Natural killer cell (primary cell): ENCODE data around the gene OR13D1. TPM values are rescaled to one million over a fixed set of nuclear protein-coding genes. Genes with fewer than 3 reads are reported as not detected.
A peak's percentile ranks its signal among the peaks of the same experiment; 100 is the strongest.

ENCODE experiments used
- ATAC-seq, 3 donors: fragments of 150-1000 bp in 2 of 3; fragments of 200-7000 bp in 1 of 3; cut with Tn5 transposase; 1 replicate in 1 of 3; 2 replicates in 2 of 3; pipeline ENCODE4 v1.10.0; 2021; ENCODE audit warnings: mild to moderate bottlenecking in 2 of 3, moderate library complexity in 2 of 3
- DNase-seq, 2 donors: peaks; one replicate each; pipeline versions ENCODE4 v3.0.0 to v3.0.0-alpha.2; 2013 to 2021; ENCODE audit warnings: mixed read lengths in 1 of 2
- H3K27ac ChIP-seq: one replicate; pipeline ENCODE4 v1.5.1; 2013; ENCODE audit warnings: mild to moderate bottlenecking, low read length
- H3K27me3 ChIP-seq: one replicate; pipeline ENCODE4 v1.6.1; 2013; ENCODE audit warnings: low read length; ENCODE audit not compliant: control insufficient read depth, insufficient read depth
- H3K36me3 ChIP-seq: one replicate; pipeline ENCODE4 v1.6.1; 2013; ENCODE audit warnings: low read length; ENCODE audit not compliant: control insufficient read depth, insufficient read depth
- H3K4me1 ChIP-seq: one replicate; pipeline ENCODE4 v1.6.1; 2013; ENCODE audit warnings: low read length; ENCODE audit not compliant: control insufficient read depth, insufficient read depth
- H3K4me3 ChIP-seq: one replicate; pipeline ENCODE4 v1.5.1; 2013; ENCODE audit warnings: low read length
- H3K9me3 ChIP-seq: one replicate; pipeline ENCODE4 v1.6.1; 2013; ENCODE audit warnings: low read length; ENCODE audit not compliant: control insufficient read depth, insufficient read depth
- H3K27ac Mint-ChIP-seq, 2 donors: one replicate each; pipeline ENCODE4 v1.8.0; 2022; ENCODE audit warnings: mild to moderate bottlenecking in 2 of 2, mixed read lengths in 2 of 2, moderate library complexity in 1 of 2
- H3K27me3 Mint-ChIP-seq, 2 donors: one replicate each; pipeline ENCODE4 v1.8.0; 2022; ENCODE audit warnings: low read depth in 2 of 2, mixed read lengths in 2 of 2
- H3K36me3 Mint-ChIP-seq: one replicate; pipeline ENCODE4 v1.8.0; 2022; ENCODE audit warnings: mixed read lengths
- H3K4me1 Mint-ChIP-seq, 2 donors: one replicate each; pipeline ENCODE4 v1.8.0; 2022; ENCODE audit warnings: mixed read lengths in 2 of 2
- H3K4me3 Mint-ChIP-seq: one replicate; pipeline ENCODE4 v1.8.0; 2022; ENCODE audit warnings: mild to moderate bottlenecking, moderate library complexity, mixed read lengths
- H3K9me3 Mint-ChIP-seq, 2 donors: one replicate each; pipeline ENCODE4 v1.8.0; 2022; ENCODE audit warnings: mixed read lengths in 2 of 2
- CTCF ChIP-seq: fragments of 200-600 bp; IDR thresholded peaks from one replicate; pipeline ENCODE4 v1.8.0; 2022; ENCODE audit warnings: antibody characterized with exemption
- WGBS: methylation state at CpG from one replicate; pipeline ENCODE4 v1.1.7; 2013; ENCODE audit warnings: missing lambda C conversion rate; ENCODE audit not compliant: insufficient coverage; 5-methylcytosine and 5-hydroxymethylcytosine counted together
- intact Hi-C: fragments of 100-400 bp; cut with micrococcal nuclease; formaldehyde crosslinking; loops from one replicate; pipeline ENCODE4 v1.14.2; 2022
- total RNA-seq, 4 donors: library from RNA; stranded (reverse); fragments of 120-200 nt in 1 of 4; gene quantifications; one replicate each; pipeline versions ENCODE4 v1.2.3 to v1.2.4, GENCODE V29; 2013 to 2022

The OR13D1 gene
- total RNA-seq, 3 donors from 2014 or later (not counting 1 experiment from before 2014, with no cell fraction given) = not detected

DNA sequence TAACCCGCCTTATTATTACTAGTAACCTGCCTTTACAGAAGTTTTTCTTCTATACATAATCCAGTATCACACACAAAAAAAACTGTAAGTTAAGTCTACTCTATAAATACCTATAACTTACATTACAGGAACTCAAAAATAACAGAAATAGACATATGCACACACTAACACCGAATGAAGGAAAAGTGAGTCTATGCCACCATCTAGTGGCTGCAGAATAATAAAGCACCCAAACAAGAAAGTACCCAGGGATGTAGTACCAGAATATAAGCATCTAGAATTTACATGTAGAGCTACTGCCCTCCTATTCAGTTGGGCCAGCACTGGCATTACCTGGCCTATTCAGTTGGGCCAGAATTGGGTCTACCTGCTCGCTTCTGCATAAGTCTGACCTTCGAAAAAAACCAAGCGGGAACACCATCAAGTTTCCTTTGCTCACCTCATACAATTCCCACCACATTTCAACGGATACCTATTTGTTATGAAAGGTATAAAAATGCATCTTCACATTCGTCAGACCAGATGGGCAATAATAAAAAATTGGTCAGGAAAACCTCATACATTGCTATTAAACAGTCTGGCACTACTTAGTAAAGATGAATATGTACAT lies 49.2 kb downstream of the OR13D1 start:
- Mint-ChIP-seq H3K9me3 (no peaks in the 10 kb centered on the region), H3K27ac (no peak overlapping the region), H3K36me3 (no peaks in the 10 kb centered on the region), H3K27me3 (no peaks in the 10 kb centered on the region), H3K4me1 (peaks cover 11 to 13% of the 10 kb centered on the region in 2 donors), H3K4me3 (no peak overlapping the region)
- no peaks in the 10 kb centered on the region for H3K27me3 ChIP-seq
- peak in 1 of 2 donors; percentile 88 for DNase-seq
- H3K36me3 ChIP-seq = no peaks in the 10 kb centered on the region
- TF ChIP-seq CTCF = peak; percentile 93
- intact Hi-C loops = loop anchor here (10.0 kb wide), 1 partner anchor 649 kb away; the partner anchor contains the start of gene SMC2
- H3K4me1 ChIP-seq = peaks cover 4% of the 10 kb centered on the region
- H3K4me3 ChIP-seq = no peak overlapping the region
- 0% methylated on average over 2 of the region's 7 CpGs for WGBS
- no peaks in the 10 kb centered on the region for H3K9me3 ChIP-seq
- peak; percentile 35 to 56 (median 37) for ATAC-seq
- no peak overlapping the region for H3K27ac ChIP-seq

Other genes with a start within 250 kb of the OR13D1 start
- not detected for gene OR13F1, start 190.3 kb upstream of the OR13D1 start, total RNA-seq
- not detected for gene OR13C4, start 167.3 kb upstream of the OR13D1 start, total RNA-seq
- gene OR13C3, start 157.7 kb upstream of the OR13D1 start, total RNA-seq = not detected
- gene OR13C8, start 125.3 kb upstream of the OR13D1 start, total RNA-seq = not detected
- gene OR13C5, start 95.1 kb upstream of the OR13D1 start, total RNA-seq = not detected
- not detected for gene OR13C2, start 88.9 kb upstream of the OR13D1 start, total RNA-seq
- gene OR13C9, start 76.3 kb upstream of the OR13D1 start, total RNA-seq = not detected
- 10 to 100 TPM in 1 of 3 donors, 1 to 10 TPM in 2; 9.0 to 11.2 (median 9.8) TPM for gene NIPSNAP3A, start 53.2 kb downstream of the OR13D1 start, total RNA-seq
- gene NIPSNAP3B, start 69.6 kb downstream of the OR13D1 start, total RNA-seq = 1 to 10 TPM in 1 of 3 donors, under 1 TPM in 2; 0.78 to 1.1 (median 0.79) TPM
- gene ABCA1, start 233.6 kb downstream of the OR13D1 start, total RNA-seq = 10 to 100 TPM in 1 of 3 donors, 1 to 10 TPM in 2; 1.9 to 10.8 (median 4.8) TPM